K562 (cell line): ENCODE results near the gene TMEFF2. TPM values are rescaled to one million over a fixed set of nuclear protein-coding genes. Genes with fewer than 3 reads are reported as not detected.

Source experiments
- JUND ChIP-seq, 2 experiments: IDR thresholded peaks; 2 replicates in 1 of 2; 3 replicates in 1 of 2; pipeline ENCODE4 v1.6.1; 2011; ENCODE audit warnings: borderline replicate concordance in 2 of 2, low read depth in 2 of 2, low read length in 2 of 2, improper control_type of control experiment in 1 of 2, missing biosample characterization in 1 of 2, missing genetic modification characterization in 1 of 2, missing genetic modification reagents in 1 of 2
- MTA1 ChIP-seq: fragments of 450-650 bp; IDR thresholded peaks from 2 replicates; pipeline ENCODE4 v1.6.1; 2017; ENCODE audit warnings: borderline replicate concordance
- MTA3 ChIP-seq: fragments of 450-650 bp; formaldehyde crosslinking; IDR thresholded peaks from 2 replicates; pipeline ENCODE4 v1.6.1; 2017; ENCODE audit warnings: mild to moderate bottlenecking, borderline replicate concordance
- NR2C2 ChIP-seq, 2 experiments: fragments of 200-800 bp in 1 of 2; sonication (Bioruptor generic) in 1 of 2; sonication (generic) in 1 of 2; formaldehyde crosslinking in 1 of 2; IDR thresholded peaks; 2 replicates each; pipeline versions ENCODE4 v1.6.1 to v1.8.0; 2016 to 2022; ENCODE audit warnings: mild to moderate bottlenecking in 1 of 2, missing compliant biosample characterization in 1 of 2, missing genetic modification characterization in 1 of 2, missing genetic modification reagents in 1 of 2
- NR2F6 ChIP-seq: fragments of 450-650 bp; formaldehyde crosslinking; IDR thresholded peaks from 2 replicates; pipeline ENCODE4 v1.4.0; 2020; ENCODE audit warnings: mild to moderate bottlenecking
- NR3C1 ChIP-seq: sonication (generic); formaldehyde crosslinking; IDR thresholded peaks from 2 replicates; pipeline ENCODE4 v1.8.1; 2022; ENCODE audit warnings: missing genetic modification reagents
- RFX7 ChIP-seq: fragments of 250-450 bp; sonication (Bioruptor Pico); IDR thresholded peaks from 2 replicates; pipeline ENCODE4 v1.5.1; 2021; ENCODE audit warnings: mild to moderate bottlenecking
- ZNF280B ChIP-seq: fragments of 250-450 bp; sonication (Bioruptor Pico); IDR thresholded peaks from 2 replicates; pipeline ENCODE4 v1.5.1; 2021; ENCODE audit warnings: mild to moderate bottlenecking
- ZNF511 ChIP-seq: sonication (generic); formaldehyde crosslinking; IDR thresholded peaks from 2 replicates; pipeline ENCODE4 v1.8.0; 2022; ENCODE audit warnings: mild to moderate bottlenecking, missing genetic modification reagents
- ZNF644 ChIP-seq: fragments of 200-800 bp; sonication (Bioruptor generic); IDR thresholded peaks from 2 replicates; pipeline ENCODE4 v1.6.1; 2016; ENCODE audit warnings: low read depth, missing genetic modification characterization, missing compliant biosample characterization
- ZZZ3 ChIP-seq: fragments of 450-650 bp; IDR thresholded peaks from 2 replicates; pipeline ENCODE4 v1.6.1; 2016; ENCODE audit warnings: antibody characterized with exemption, mild to moderate bottlenecking, moderate library complexity
- polyA plus RNA-seq, 8 experiments: library from polyadenylated mRNA; depleted of rRNA in 4 of 8; stranded (reverse) in 5 of 8; unstranded in 3 of 8; fragments of >200 nt; fragmentation: Nextera tagmentation in 2 of 8; fragmentation: Illumina TruSeq in 1 of 8; extraction: Ambion mirVana in 2 of 8; extraction: Trizol in 1 of 8; gene quantifications; 2 replicates each; pipeline versions ENCODE4 v1.2.1 to v1.2.3, GENCODE V29; 2011 to 2014; ENCODE audit warnings: inconsistent platforms in 1 of 8, missing spikeins in 1 of 8
- total RNA-seq, 7 experiments: library from RNA; depleted of rRNA in 6 of 7; stranded (reverse); fragments of >200 nt in 6 of 7; fragmentation: Illumina TruSeq in 2 of 7; extraction: Trizol in 2 of 7; gene quantifications; 2 replicates each; pipeline versions ENCODE4 v1.2.1 to v1.2.3, GENCODE V29; 2011 to 2021; ENCODE audit warnings: low replicate concordance in 1 of 7
- TF ChIP-seq, protein P1 (sequence below): fragments of 450-650 bp; IDR thresholded peaks from 2 replicates; pipeline ENCODE4 v1.6.1; 2016; ENCODE audit warnings: low read depth
- TF ChIP-seq, protein P2 (sequence below): sonication (generic); formaldehyde crosslinking; IDR thresholded peaks from 2 replicates; pipeline ENCODE4 v1.8.0; 2022; ENCODE audit warnings: mild to moderate bottlenecking, missing genetic modification reagents, borderline replicate concordance

TMEFF2 gene
- total and polyA plus RNA-seq, 9 of the 15 experiments (the other 6 are each of a cell fraction or from before 2014, with no cell fraction given): 1.4 TPM; not detected in 8

- TF ChIP-seq JUND (IDR thresholded peaks at IDR 0.05; ENCODE audit: borderline replicate concordance, low read depth, low read length) (peak; percentile 60; the same call in 1 of the 2 replicates), JUND (tag; IDR thresholded peaks at IDR 0.05; ENCODE audit: borderline replicate concordance, low read depth, low read length) (peak; percentile 48; the same call in 1 of the 3 replicates), ZNF644 (tag) (no peak), NR3C1 (CRISPR knock-in tag) (no peak), ZNF511 (CRISPR knock-in tag) (no peak), ZNF280B (CRISPR knock-in tag) (no peak), NR2F6 (CRISPR knock-in tag) (no peak), RFX7 (CRISPR knock-in tag) (no peak), ZZZ3 (no peak), NR2C2 (CRISPR knock-in tag; IDR thresholded peaks at IDR 0.05) (no peak), NR2C2 (tag; IDR thresholded peaks at IDR 0.05) (0 out of 2 replicates have a peak, but pooled peaks have one; percentile 10), MTA3 (no peak), MTA1 (no peak)
- TF ChIP-seq, protein P1, sequence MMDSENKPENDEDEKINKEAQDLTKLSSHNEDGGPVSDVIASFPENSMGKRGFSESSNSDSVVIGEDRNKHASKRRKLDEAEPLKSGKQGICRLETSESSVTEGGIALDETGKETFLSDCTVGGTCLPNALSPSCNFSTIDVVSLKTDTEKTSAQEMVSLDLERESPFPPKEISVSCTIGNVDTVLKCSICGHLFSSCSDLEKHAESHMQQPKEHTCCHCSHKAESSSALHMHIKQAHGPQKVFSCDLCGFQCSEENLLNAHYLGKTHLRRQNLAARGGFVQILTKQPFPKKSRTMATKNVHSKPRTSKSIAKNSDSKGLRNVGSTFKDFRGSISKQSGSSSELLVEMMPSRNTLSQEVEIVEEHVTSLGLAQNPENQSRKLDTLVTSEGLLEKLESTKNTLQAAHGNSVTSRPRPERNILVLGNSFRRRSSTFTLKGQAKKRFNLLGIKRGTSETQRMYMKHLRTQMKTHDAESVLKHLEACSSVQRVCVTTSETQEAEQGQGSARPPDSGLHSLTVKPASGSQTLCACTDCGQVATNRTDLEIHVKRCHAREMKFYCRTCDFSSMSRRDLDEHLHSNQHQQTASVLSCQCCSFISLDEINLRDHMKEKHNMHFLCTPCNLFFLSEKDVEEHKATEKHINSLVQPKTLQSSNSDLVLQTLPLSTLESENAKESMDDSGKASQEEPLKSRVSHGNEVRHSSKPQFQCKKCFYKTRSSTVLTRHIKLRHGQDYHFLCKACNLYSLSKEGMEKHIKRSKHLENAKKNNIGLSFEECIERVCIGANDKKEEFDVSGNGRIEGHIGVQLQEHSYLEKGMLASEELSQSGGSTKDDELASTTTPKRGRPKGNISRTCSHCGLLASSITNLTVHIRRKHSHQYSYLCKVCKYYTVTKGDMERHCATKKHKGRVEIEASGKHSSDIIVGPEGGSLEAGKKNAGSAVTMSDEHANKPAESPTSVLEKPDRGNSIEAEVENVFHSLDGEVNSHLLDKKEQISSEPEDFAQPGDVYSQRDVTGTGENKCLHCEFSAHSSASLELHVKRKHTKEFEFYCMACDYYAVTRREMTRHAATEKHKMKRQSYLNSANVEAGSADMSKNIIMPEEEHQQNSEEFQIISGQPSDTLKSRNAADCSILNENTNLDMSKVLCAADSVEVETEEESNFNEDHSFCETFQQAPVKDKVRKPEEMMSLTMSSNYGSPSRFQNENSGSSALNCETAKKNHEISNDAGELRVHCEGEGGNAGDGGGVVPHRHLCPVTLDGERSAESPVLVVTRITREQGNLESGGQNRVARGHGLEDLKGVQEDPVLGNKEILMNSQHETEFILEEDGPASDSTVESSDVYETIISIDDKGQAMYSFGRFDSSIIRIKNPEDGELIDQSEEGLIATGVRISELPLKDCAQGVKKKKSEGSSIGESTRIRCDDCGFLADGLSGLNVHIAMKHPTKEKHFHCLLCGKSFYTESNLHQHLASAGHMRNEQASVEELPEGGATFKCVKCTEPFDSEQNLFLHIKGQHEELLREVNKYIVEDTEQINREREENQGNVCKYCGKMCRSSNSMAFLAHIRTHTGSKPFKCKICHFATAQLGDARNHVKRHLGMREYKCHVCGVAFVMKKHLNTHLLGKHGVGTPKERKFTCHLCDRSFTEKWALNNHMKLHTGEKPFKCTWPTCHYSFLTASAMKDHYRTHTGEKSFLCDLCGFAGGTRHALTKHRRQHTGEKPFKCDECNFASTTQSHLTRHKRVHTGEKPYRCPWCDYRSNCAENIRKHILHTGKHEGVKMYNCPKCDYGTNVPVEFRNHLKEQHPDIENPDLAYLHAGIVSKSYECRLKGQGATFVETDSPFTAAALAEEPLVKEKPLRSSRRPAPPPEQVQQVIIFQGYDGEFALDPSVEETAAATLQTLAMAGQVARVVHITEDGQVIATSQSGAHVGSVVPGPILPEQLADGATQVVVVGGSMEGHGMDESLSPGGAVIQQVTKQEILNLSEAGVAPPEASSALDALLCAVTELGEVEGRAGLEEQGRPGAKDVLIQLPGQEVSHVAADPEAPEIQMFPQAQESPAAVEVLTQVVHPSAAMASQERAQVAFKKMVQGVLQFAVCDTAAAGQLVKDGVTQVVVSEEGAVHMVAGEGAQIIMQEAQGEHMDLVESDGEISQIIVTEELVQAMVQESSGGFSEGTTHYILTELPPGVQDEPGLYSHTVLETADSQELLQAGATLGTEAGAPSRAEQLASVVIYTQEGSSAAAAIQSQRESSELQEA: no peak
- TF ChIP-seq, protein P2, sequence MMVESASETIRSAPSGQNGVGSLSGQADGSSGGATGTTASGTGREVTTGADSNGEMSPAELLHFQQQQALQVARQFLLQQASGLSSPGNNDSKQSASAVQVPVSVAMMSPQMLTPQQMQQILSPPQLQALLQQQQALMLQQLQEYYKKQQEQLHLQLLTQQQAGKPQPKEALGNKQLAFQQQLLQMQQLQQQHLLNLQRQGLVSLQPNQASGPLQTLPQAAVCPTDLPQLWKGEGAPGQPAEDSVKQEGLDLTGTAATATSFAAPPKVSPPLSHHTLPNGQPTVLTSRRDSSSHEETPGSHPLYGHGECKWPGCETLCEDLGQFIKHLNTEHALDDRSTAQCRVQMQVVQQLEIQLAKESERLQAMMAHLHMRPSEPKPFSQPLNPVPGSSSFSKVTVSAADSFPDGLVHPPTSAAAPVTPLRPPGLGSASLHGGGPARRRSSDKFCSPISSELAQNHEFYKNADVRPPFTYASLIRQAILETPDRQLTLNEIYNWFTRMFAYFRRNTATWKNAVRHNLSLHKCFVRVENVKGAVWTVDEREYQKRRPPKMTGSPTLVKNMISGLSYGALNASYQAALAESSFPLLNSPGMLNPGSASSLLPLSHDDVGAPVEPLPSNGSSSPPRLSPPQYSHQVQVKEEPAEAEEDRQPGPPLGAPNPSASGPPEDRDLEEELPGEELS (CRISPR knock-in tag): no peak
These were observed 244.4 kb downstream of the TMEFF2 start (continued) for GRCh38 chr2:191950132-191950874.
